Ascending aorta (tissue), 2 donors: Measurements from ENCODE around the gene HTRA2. TPM values are rescaled to one million over a fixed set of nuclear protein-coding genes. Genes with fewer than 3 reads are reported as not detected.

Experiments
- DNase-seq, 2 donors: peaks; one replicate each; pipeline ENCODE4 v3.0.0-alpha.2; 2019; ENCODE audit warnings: low spot score in 2 of 2
- H3K27ac ChIP-seq, 2 donors: fragments of 200-600 bp; sonication (generic); one replicate each; pipeline ENCODE4 v1.5.1; 2016 to 2017; ENCODE audit warnings: mild to moderate bottlenecking in 1 of 2
- H3K27me3 ChIP-seq: fragments of 200-600 bp; sonication (generic); one replicate; pipeline ENCODE4 v1.5.1; 2017
- H3K36me3 ChIP-seq, 2 donors: fragments of 200-600 bp; sonication (generic); one replicate each; pipeline ENCODE4 v1.5.1; 2016
- H3K4me1 ChIP-seq, 2 donors: fragments of 200-600 bp; sonication (generic); one replicate each; pipeline ENCODE4 v1.5.1; 2016 to 2017; ENCODE audit warnings: mild to moderate bottlenecking in 1 of 2
- H3K4me3 ChIP-seq, 2 donors: fragments of 200-600 bp; sonication (generic); one replicate each; pipeline ENCODE4 v1.5.1; 2016 to 2017; ENCODE audit warnings: mild to moderate bottlenecking in 1 of 2
- H3K9me3 ChIP-seq, 2 donors: fragments of 200-600 bp; sonication (generic); one replicate each; pipeline ENCODE4 v1.5.1; 2016
- intact Hi-C: fragments of 100-400 bp; cut with DNase I; formaldehyde crosslinking; loops from one replicate; pipeline ENCODE4 v1.15.1; 2023
- total RNA-seq: library from RNA; depleted of rRNA; stranded (reverse); fragments of >200 nt; gene quantifications from one replicate; pipeline ENCODE4 v1.1.0, GENCODE V29; 2016
- TF ChIP-seq, protein P1 (sequence below), 3 experiments: fragments of 200-600 bp in 2 of 3; fragments of 450-650 bp in 1 of 3; sonication (generic) in 2 of 3; IDR thresholded peaks; one replicate each; pipeline ENCODE4 v1.5.1; 2016 to 2019; ENCODE audit warnings: antibody characterized with exemption in 3 of 3, mild to moderate bottlenecking in 1 of 3, moderate library complexity in 1 of 3

The HTRA2 gene
- total RNA-seq, 1 donor from 2014 or later: 80.1 TPM

GRCh38 chr2:74514368-74515270 is 15.1 kb upstream of the HTRA2 start, which contains the start of gene TLX2:
TSS of gene TLX2 (plus strand) at chr2:74514450. CDS start at chr2:74514807, 357 bp downstream.
- intact Hi-C loops: no loop called here
- Histone ChIP-seq H3K36me3 (no peaks in the 10 kb centered on the region), H3K9me3 (no peaks in the 10 kb centered on the region), H3K4me1 (peaks cover 16 to 18% of the 10 kb centered on the region in 2 donors), H3K27me3 (peaks cover 39% of the 10 kb centered on the region), H3K27ac (no peak within 1 kb of the TSS), H3K4me3 (peak within 1 kb of the TSS in 1 of 2 donors; percentile 58)
- DNase-seq: no peak
- TF ChIP-seq, protein P1, sequence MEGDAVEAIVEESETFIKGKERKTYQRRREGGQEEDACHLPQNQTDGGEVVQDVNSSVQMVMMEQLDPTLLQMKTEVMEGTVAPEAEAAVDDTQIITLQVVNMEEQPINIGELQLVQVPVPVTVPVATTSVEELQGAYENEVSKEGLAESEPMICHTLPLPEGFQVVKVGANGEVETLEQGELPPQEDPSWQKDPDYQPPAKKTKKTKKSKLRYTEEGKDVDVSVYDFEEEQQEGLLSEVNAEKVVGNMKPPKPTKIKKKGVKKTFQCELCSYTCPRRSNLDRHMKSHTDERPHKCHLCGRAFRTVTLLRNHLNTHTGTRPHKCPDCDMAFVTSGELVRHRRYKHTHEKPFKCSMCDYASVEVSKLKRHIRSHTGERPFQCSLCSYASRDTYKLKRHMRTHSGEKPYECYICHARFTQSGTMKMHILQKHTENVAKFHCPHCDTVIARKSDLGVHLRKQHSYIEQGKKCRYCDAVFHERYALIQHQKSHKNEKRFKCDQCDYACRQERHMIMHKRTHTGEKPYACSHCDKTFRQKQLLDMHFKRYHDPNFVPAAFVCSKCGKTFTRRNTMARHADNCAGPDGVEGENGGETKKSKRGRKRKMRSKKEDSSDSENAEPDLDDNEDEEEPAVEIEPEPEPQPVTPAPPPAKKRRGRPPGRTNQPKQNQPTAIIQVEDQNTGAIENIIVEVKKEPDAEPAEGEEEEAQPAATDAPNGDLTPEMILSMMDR (IDR thresholded peaks at IDR 0.05): no peak

DNA sequence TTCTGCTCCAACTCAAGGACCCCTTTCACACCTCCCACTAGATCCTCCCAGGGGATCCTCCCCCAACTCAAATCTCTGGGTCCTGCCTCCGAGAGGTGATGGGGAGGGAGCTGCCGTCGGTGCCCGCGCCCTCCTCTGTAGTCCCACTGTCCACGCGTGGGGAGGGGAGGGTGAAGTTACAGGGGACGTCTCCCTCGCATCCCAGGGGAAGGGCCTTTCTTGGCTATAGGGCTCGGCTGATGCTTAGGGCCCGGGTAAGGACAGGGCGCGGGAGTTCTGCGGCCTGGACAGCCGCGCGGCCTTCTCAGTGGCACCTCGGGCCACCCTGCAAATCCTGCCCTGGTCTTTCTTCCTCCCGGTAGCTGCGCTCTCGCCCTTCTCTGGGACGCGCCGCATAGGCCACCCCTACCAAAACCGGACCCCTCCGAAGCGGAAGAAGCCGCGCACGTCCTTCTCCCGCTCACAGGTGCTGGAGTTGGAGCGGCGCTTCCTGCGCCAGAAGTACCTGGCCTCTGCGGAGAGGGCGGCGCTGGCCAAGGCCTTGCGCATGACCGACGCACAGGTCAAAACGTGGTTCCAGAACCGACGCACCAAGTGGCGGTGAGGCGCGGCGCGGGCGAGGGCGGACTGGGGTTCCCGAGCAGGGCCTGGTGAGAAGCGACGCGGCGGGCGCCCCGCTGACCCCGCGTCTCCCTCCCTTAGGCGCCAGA is 14.3 kb upstream of the HTRA2 start:
- Histone ChIP-seq H3K36me3 (no peaks in the 10 kb centered on the region), H3K9me3 (no peaks in the 10 kb centered on the region), H3K27ac (no peak overlapping the region), H3K4me1 (peaks cover 16 to 18% of the 10 kb centered on the region in 2 donors), H3K27me3 (peaks cover 39% of the 10 kb centered on the region), H3K4me3 (peak overlapping the region; percentile 46 to 58)
- TF ChIP-seq, protein P1 (IDR thresholded peaks at IDR 0.05): no peak
- intact Hi-C loops: no loop called here
- no peak for DNase-seq

DNA sequence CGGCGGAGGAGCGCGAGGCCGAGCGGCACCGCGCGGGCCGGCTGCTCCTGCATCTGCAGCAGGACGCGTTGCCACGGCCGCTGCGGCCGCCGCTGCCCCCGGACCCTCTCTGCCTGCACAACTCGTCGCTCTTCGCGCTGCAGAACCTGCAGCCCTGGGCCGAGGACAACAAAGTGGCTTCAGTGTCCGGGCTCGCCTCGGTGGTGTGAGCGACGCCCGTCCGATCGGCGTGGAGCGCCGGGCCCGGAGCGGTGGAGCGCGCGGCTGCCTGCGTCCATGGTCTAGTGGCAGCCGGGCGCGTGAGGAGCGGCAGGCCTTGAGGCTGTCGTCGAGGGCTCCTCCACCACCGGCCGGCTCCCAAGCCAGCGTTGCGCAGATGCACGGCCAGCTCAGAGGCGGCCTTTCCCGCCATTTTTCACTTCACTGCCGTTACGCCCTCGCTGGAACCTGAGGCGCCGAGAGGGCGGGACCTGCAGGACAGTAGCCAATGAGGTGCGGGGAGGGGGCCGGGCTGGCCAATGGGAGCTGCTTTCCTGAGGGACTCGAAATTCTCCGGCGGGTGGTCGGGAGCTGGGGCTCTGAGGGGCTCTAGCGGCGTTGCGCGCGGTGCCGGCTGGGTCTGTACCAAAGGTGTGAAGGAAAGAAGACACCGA is 13.6 kb upstream of the HTRA2 start:
- Histone ChIP-seq H3K27me3 (peaks cover 39% of the 10 kb centered on the region), H3K4me3 (peak overlapping the region; percentile 46 to 58), H3K36me3 (no peaks in the 10 kb centered on the region), H3K4me1 (peaks cover 16 to 18% of the 10 kb centered on the region in 2 donors), H3K9me3 (no peaks in the 10 kb centered on the region), H3K27ac (no peak overlapping the region)
- DNase-seq: no peak
- intact Hi-C loops: no loop called here
- TF ChIP-seq, protein P1 (IDR thresholded peaks at IDR 0.05): no peak

DNA sequence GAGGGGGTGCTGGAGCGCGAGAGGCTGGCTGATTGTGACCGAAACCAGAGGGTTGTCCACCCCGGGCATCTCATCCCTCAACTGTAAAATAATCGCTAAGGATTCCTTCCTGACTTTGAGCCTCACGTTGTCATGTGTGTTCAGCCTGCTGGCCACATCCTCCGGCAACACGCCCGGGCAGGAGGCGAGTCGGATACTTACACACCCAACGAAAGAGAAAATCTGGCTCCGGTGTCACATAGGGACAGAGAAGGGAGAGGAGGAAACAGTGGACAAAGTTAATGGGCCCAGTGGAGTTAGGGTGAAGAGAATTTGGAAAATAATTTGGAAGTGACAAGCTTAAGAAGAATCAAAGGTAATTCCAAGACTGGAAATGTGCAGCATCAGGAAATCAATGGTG is 13.1 kb upstream of the HTRA2 start:
- Histone ChIP-seq H3K36me3 (no peaks in the 10 kb centered on the region), H3K4me3 (peak overlapping the region; percentile 46 to 58), H3K27me3 (peaks cover 39% of the 10 kb centered on the region), H3K9me3 (no peaks in the 10 kb centered on the region), H3K4me1 (peaks cover 16 to 18% of the 10 kb centered on the region in 2 donors), H3K27ac (no peak overlapping the region)
- DNase-seq: no peak
- intact Hi-C loops: no loop called here
- TF ChIP-seq, protein P1 (IDR thresholded peaks at IDR 0.05): no peak

DNA sequence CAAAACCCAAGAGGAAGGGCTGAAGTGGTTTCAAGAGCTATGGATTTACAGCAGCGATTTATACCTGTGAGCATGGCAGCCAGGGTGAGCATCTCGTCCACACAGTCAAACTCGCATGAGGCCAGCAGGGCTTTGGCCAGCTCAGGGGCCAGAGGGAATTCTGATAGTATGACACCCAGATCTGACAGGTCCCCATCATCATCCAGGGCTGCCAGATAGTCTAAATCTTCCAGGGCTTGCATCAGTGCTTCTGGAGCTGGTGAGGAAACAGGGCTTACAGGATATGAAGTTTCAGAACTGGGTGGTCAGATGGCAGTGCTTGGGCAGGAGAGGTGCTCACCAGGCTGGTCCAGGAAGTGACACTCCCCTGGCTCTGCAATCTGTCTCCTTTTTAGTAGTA is 7.2 kb upstream of the HTRA2 start:
- no peak overlapping the region for H3K4me3 ChIP-seq
- no peaks in the 10 kb centered on the region for H3K9me3 ChIP-seq
- no peak overlapping the region for H3K27ac ChIP-seq
- intact Hi-C loops: no loop called here
- TF ChIP-seq, protein P1 (IDR thresholded peaks at IDR 0.05): no peak
- DNase-seq: no peak
- no peaks in the 10 kb centered on the region for H3K27me3 ChIP-seq
- peaks cover 15 to 19% of the 10 kb centered on the region in 2 donors for H3K36me3 ChIP-seq
- H3K4me1 ChIP-seq: no peaks in the 10 kb centered on the region
